K562 (cell line): ENCODE results near the gene OPA3. TPM values are rescaled to one million over a fixed set of nuclear protein-coding genes. Genes with fewer than 3 reads are reported as not detected.

Source experiments
- ARNT ChIP-seq, 2 experiments: fragments of 450-650 bp; IDR thresholded peaks; 2 replicates each; pipeline ENCODE4 v1.6.1; 2016; ENCODE audit warnings: mild to moderate bottlenecking in 1 of 2
- BRCA1 ChIP-seq, 2 experiments: fragments of 450-650 bp in 1 of 2; sonication (generic) in 1 of 2; formaldehyde crosslinking in 1 of 2; IDR thresholded peaks; 2 replicates each; pipeline versions ENCODE4 v1.5.0 to v1.6.1; 2017 to 2020; ENCODE audit warnings: mild to moderate bottlenecking in 1 of 2, missing genetic modification reagents in 1 of 2
- CC2D1A ChIP-seq: fragments of 450-650 bp; IDR thresholded peaks from 2 replicates; pipeline ENCODE4 v1.6.1; 2017; ENCODE audit warnings: mild to moderate bottlenecking
- CTBP1 ChIP-seq: fragments of 450-650 bp; IDR thresholded peaks from 2 replicates; pipeline ENCODE4 v1.6.1; 2016; ENCODE audit warnings: borderline replicate concordance
- CTCF ChIP-seq, 3 experiments: IDR thresholded peaks in 2 of 3; conservative IDR thresholded peaks in 1 of 3; 2 replicates each; pipeline ENCODE4 v1.5.1; 2011 to 2012; ENCODE audit warnings: low read length in 3 of 3, mild to moderate bottlenecking in 3 of 3, control low read depth in 2 of 3, improper control_type of control experiment in 1 of 3, inconsistent platforms in 1 of 3, low read depth in 1 of 3, mixed read lengths in 1 of 3, moderate library complexity in 1 of 3; ENCODE audit not compliant: insufficient read depth in 2 of 3
- ELF4 ChIP-seq: fragments of 450-650 bp; formaldehyde crosslinking; IDR thresholded peaks from 2 replicates; pipeline ENCODE4 v1.4.0; 2022; ENCODE audit warnings: missing genetic modification characterization
- ETV6 ChIP-seq, 3 experiments: fragments of 150-350 bp in 1 of 3; sonication (generic) in 1 of 3; formaldehyde crosslinking in 1 of 3; IDR thresholded peaks; 2 replicates each; pipeline versions ENCODE4 v1.6.1 to v1.8.0; 2014 to 2022; ENCODE audit warnings: borderline replicate concordance in 2 of 3, low read depth in 2 of 3, antibody characterized with exemption in 1 of 3, low read length in 1 of 3, mild to moderate bottlenecking in 1 of 3, missing genetic modification reagents in 1 of 3
- GABPB2 ChIP-seq: fragments of 250-450 bp; sonication (Bioruptor Pico); conservative IDR thresholded peaks from 2 replicates; pipeline ENCODE4 v1.5.1; 2021; ENCODE audit warnings: mild to moderate bottlenecking
- HOMEZ ChIP-seq: fragments of 250-450 bp; sonication (Bioruptor Pico); IDR thresholded peaks from 2 replicates; pipeline ENCODE4 v1.4.0; 2020; ENCODE audit warnings: mild to moderate bottlenecking, moderate library complexity
- MBD1 ChIP-seq: fragments of 250-450 bp; sonication (Bioruptor Pico); IDR thresholded peaks from 2 replicates; pipeline ENCODE4 v1.8.0; 2022; ENCODE audit warnings: inconsistent platforms
- NFIX ChIP-seq: fragments of 250-450 bp; sonication (Bioruptor Pico); IDR thresholded peaks from 2 replicates; pipeline ENCODE4 v1.4.0; 2020; ENCODE audit warnings: low read depth, mild to moderate bottlenecking, moderate library complexity
- TBL1XR1 ChIP-seq, 2 experiments: IDR thresholded peaks; 2 replicates each; pipeline ENCODE4 v1.6.1; 2012; ENCODE audit warnings: improper control_type of control experiment in 2 of 2, low read length in 2 of 2, mild to moderate bottlenecking in 1 of 2
- YBX1 ChIP-seq: fragments of 450-650 bp; IDR thresholded peaks from 2 replicates; pipeline ENCODE4 v1.7.1; 2016; ENCODE audit warnings: mild to moderate bottlenecking
- ZNF589 ChIP-seq: fragments of 200-800 bp; sonication (Bioruptor generic); IDR thresholded peaks from 2 replicates; pipeline ENCODE4 v1.6.1; 2016; ENCODE audit warnings: low read depth, missing genetic modification characterization, missing compliant biosample characterization
- polyA plus RNA-seq, 8 experiments: library from polyadenylated mRNA; depleted of rRNA in 4 of 8; stranded (reverse) in 5 of 8; unstranded in 3 of 8; fragments of >200 nt; fragmentation: Nextera tagmentation in 2 of 8; fragmentation: Illumina TruSeq in 1 of 8; extraction: Ambion mirVana in 2 of 8; extraction: Trizol in 1 of 8; gene quantifications; 2 replicates each; pipeline versions ENCODE4 v1.2.1 to v1.2.3, GENCODE V29; 2011 to 2014; ENCODE audit warnings: inconsistent platforms in 1 of 8, missing spikeins in 1 of 8
- total RNA-seq, 7 experiments: library from RNA; depleted of rRNA in 6 of 7; stranded (reverse); fragments of >200 nt in 6 of 7; fragmentation: Illumina TruSeq in 2 of 7; extraction: Trizol in 2 of 7; gene quantifications; 2 replicates each; pipeline versions ENCODE4 v1.2.1 to v1.2.3, GENCODE V29; 2011 to 2021; ENCODE audit warnings: low replicate concordance in 1 of 7
- TF ChIP-seq, protein P1 (sequence below): fragments of 250-450 bp; sonication (Bioruptor Pico); IDR thresholded peaks from 2 replicates; pipeline ENCODE4 v1.8.0; 2022; ENCODE audit warnings: moderate library complexity, mild to moderate bottlenecking, inconsistent platforms
- TF ChIP-seq, protein P2 (sequence below): fragments of 250-450 bp; sonication (Bioruptor Pico); IDR thresholded peaks from 2 replicates; pipeline ENCODE4 v1.4.0; 2020; ENCODE audit warnings: borderline replicate concordance
- TF ChIP-seq, protein P3 (sequence below): fragments of 450-650 bp; formaldehyde crosslinking; IDR thresholded peaks from 2 replicates; pipeline ENCODE4 v1.4.0; 2022; ENCODE audit warnings: mild to moderate bottlenecking, moderate library complexity

OPA3 gene
- total and polyA plus RNA-seq, 9 of the 15 experiments (the other 6 are each of a cell fraction or from before 2014, with no cell fraction given) = 1.4 to 18.8 (median 9.0) TPM

DNA sequence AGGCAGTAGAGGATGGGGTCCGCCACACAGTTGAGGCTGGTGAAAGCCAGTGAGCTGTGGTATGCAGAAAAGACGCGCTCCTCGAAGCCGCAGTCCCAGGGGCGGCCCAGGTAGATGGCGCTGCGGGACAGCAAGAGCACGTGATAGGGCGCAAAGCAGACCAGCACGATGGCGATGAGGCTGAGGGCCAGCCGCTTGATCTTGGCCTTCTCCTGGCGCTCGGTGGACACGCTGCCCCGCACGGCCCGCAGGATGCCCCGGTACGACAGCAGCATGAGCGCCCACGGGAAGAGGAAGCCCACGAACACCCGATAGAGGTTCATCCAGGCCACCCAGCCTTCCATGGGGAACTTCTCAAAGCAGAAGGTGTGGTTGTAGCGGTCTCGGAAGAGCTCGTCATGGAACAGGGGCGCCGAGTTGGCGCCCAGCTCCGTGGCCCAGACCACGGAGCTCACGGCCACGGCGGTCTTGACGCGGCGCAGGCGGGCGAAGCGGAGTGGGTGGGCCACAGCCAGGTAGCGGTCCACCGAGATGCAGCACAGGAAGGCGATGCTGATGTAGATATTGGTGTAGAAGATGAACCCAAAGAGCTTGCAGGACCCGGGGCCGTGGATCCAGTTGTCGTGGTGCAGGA, 6.5 kb upstream of the OPA3 start (continued):
- no peak for TF ChIP-seq MBD1 (CRISPR knock-in tag)
- TF ChIP-seq ZNF589 (CRISPR knock-in tag) = no peak
- TF ChIP-seq CTCF (IDR thresholded peaks at IDR 0.05 in 2 of 3, conservative IDR thresholded peaks at IDR 0.05 in 1 of 3; ENCODE audit: insufficient read depth in 2 of 3, low read depth in 1 of 3, low read length in 3 of 3) = peak; percentile 83 to 94 (median 88)
- TF ChIP-seq ETV6 (IDR thresholded peaks at IDR 0.05; ENCODE audit: borderline replicate concordance in 1 of 2, low read depth in 2 of 2, low read length in 1 of 2) = no peak
- no peak for TF ChIP-seq ETV6 (CRISPR knock-in tag; IDR thresholded peaks at IDR 0.05; ENCODE audit: borderline replicate concordance)
- no peak for TF ChIP-seq HOMEZ (CRISPR knock-in tag)
- TF ChIP-seq CC2D1A = peak; percentile 29; the same call in 1 of the 2 replicates
- no peak for TF ChIP-seq ELF4 (CRISPR knock-in tag)
- TF ChIP-seq YBX1 = no peak
- TF ChIP-seq BRCA1 (IDR thresholded peaks at IDR 0.05) = no peak
- no peak for TF ChIP-seq BRCA1 (CRISPR knock-in tag; IDR thresholded peaks at IDR 0.05)
- TF ChIP-seq, protein P1, sequence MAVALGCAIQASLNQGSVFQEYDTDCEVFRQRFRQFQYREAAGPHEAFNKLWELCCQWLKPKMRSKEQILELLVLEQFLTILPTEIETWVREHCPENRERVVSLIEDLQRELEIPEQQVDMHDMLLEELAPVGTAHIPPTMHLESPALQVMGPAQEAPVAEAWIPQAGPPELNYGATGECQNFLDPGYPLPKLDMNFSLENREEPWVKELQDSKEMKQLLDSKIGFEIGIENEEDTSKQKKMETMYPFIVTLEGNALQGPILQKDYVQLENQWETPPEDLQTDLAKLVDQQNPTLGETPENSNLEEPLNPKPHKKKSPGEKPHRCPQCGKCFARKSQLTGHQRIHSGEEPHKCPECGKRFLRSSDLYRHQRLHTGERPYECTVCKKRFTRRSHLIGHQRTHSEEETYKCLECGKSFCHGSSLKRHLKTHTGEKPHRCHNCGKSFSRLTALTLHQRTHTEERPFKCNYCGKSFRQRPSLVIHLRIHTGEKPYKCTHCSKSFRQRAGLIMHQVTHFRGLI (CRISPR knock-in tag) = no peak
- TF ChIP-seq, protein P2, sequence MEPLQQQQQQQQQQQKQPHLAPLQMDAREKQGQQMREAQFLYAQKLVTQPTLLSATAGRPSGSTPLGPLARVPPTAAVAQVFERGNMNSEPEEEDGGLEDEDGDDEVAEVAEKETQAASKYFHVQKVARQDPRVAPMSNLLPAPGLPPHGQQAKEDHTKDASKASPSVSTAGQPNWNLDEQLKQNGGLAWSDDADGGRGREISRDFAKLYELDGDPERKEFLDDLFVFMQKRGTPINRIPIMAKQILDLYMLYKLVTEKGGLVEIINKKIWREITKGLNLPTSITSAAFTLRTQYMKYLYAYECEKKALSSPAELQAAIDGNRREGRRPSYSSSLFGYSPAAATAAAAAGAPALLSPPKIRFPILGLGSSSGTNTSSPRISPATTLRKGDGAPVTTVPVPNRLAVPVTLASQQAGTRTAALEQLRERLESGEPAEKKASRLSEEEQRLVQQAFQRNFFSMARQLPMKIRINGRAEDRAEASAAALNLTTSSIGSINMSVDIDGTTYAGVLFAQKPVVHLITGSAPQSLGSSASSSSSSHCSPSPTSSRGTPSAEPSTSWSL (CRISPR knock-in tag) = no peak
- TF ChIP-seq NFIX = no peak
- peak; percentile 80 for TF ChIP-seq CTBP1
- no peak; a peak in 1 of 4 replicates for TF ChIP-seq TBL1XR1 (IDR thresholded peaks at IDR 0.05; ENCODE audit: low read length in 2 of 2)
- no peak for TF ChIP-seq GABPB2 (CRISPR knock-in tag)
- TF ChIP-seq ARNT (IDR thresholded peaks at IDR 0.05) = no peak
- TF ChIP-seq, protein P3, sequence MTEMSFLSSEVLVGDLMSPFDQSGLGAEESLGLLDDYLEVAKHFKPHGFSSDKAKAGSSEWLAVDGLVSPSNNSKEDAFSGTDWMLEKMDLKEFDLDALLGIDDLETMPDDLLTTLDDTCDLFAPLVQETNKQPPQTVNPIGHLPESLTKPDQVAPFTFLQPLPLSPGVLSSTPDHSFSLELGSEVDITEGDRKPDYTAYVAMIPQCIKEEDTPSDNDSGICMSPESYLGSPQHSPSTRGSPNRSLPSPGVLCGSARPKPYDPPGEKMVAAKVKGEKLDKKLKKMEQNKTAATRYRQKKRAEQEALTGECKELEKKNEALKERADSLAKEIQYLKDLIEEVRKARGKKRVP (CRISPR knock-in tag) = no peak
